ENCODE results near the gene FAM50B.
"Not testable (repeated sequence)": the region's sequence is repeated elsewhere in the genome, so short reads cannot be mapped to it uniquely, and the experiment has no call there.

Gene FAM50B

GRCh38 chr6:3850451-3851203 lies 1.5 kb downstream of the FAM50B start:
- FAIRE-seq = no peak

GRCh38 chr6:3851839-3852238 lies 2.7 kb downstream of the FAM50B start:
- no peak for FAIRE-seq

GRCh38 chr6:3852391-3852790 lies 3.2 kb downstream of the FAM50B start:
- no peak for FAIRE-seq

- FAIRE-seq = no peak
These were observed 6.7 kb downstream of the FAM50B start for GRCh38 chr6:3855866-3856265.

GRCh38 chr6:3856576-3856975 lies 7.4 kb downstream of the FAM50B start:
- FAIRE-seq = no peak

GRCh38 chr6:3857468-3858456 lies 8.6 kb downstream of the FAM50B start:
- no peak for FAIRE-seq

GRCh38 chr6:3859878-3860552 lies 10.8 kb downstream of the FAM50B start:
- no peak for FAIRE-seq

GRCh38 chr6:3861424-3861823 lies 12.3 kb downstream of the FAM50B start:
- FAIRE-seq = no peak

- no peak for FAIRE-seq
These were observed 12.9 kb downstream of the FAM50B start for GRCh38 chr6:3862038-3862437.

- FAIRE-seq = not testable (repeated sequence)
These were observed 14.1 kb downstream of the FAM50B start for GRCh38 chr6:3863322-3863721.

GRCh38 chr6:3865463-3865862 lies 16.3 kb downstream of the FAM50B start:
- no peak for FAIRE-seq

- FAIRE-seq = no peak
These were observed 18.7 kb downstream of the FAM50B start for GRCh38 chr6:3867641-3868502.

GRCh38 chr6:3868544-3868943 lies 19.4 kb downstream of the FAM50B start:
- FAIRE-seq = no peak

- no peak for FAIRE-seq
These were observed 20.1 kb downstream of the FAM50B start for GRCh38 chr6:3869284-3869631.

GRCh38 chr6:3869632-3870527 lies 20.7 kb downstream of the FAM50B start:
- no peak for FAIRE-seq

GRCh38 chr6:3870528-3870925 lies 21.4 kb downstream of the FAM50B start:
- no peak for FAIRE-seq

GRCh38 chr6:3871515-3871914 lies 22.3 kb downstream of the FAM50B start:
- FAIRE-seq = no peak

GRCh38 chr6:3871939-3872338 lies 22.8 kb downstream of the FAM50B start:
- no peak for FAIRE-seq

- no peak for FAIRE-seq
These were observed 23.2 kb downstream of the FAM50B start for GRCh38 chr6:3872370-3872854.

- no peak for FAIRE-seq
These were observed 23.9 kb downstream of the FAM50B start for GRCh38 chr6:3873051-3873450.

- FAIRE-seq = no peak
These were observed 24.9 kb downstream of the FAM50B start for GRCh38 chr6:3874069-3874468.

Data from endometrium (tissue), 2 donors.